Measurements from ENCODE around the gene FRMD7.
"Not testable (repeated sequence)": the region's sequence is repeated elsewhere in the genome, so short reads cannot be mapped to it uniquely, and the experiment has no call there.

Gene FRMD7

DNA sequence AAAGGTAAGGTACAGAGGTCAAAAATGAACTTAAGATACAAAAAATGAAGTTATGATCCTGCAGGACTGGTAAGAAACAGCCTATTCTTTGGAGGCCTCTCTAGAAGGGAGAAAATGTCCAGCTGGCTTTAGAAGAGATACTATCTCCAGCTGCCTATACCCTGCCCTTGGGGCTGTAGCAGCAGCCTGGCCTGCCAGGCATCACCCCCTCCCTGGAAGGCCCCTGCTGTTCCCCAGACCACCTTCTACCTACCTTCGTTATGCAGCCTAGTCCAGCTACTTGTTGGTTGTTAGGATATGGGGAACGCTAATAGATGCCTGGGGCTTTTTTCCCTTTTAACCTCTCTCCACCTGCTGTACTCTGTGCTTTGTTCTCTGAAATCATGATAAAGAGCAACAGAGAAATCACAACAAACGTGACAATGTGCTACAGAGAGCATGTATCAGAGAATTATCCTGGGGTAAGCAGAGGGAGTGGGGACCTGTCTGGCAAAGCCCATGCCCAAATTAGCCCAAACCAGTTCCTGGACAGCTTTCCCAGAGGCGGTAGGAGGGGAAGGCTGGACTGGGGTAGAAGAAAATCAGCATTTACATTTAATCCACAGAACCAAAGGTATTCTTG lies 34.5 kb downstream of the FRMD7 start:
- DNase-seq (ENCODE audit: low read depth in 2 of 2) = no peak

GRCh38 chrX:132092439-132093065 lies 35.3 kb downstream of the FRMD7 start:
- peak; percentile 27 to 36 for DNase-seq (ENCODE audit: low read depth in 2 of 2)

- DNase-seq (ENCODE audit: low read depth in 2 of 2) = no peak
Measured at GRCh38 chrX:132090403-132091159, 37.2 kb downstream of the FRMD7 start.

- DNase-seq (ENCODE audit: low read depth in 2 of 2) = no peak
Measured at GRCh38 chrX:132088864-132089263, 39.0 kb downstream of the FRMD7 start.

GRCh38 chrX:132086672-132087071 lies 41.1 kb downstream of the FRMD7 start:
- peak; percentile 49 for DNase-seq (ENCODE audit: low read depth in 2 of 2)

GRCh38 chrX:132085786-132086185 lies 42.0 kb downstream of the FRMD7 start:
- no peak for DNase-seq (ENCODE audit: low read depth in 2 of 2)

GRCh38 chrX:132077912-132078311 lies 49.9 kb downstream of the FRMD7 start:
- DNase-seq (ENCODE audit: low read depth in 2 of 2) = no peak

- no peak for DNase-seq (ENCODE audit: low read depth in 2 of 2)
Measured at GRCh38 chrX:132077414-132077813, 50.4 kb downstream of the FRMD7 start.

DNA sequence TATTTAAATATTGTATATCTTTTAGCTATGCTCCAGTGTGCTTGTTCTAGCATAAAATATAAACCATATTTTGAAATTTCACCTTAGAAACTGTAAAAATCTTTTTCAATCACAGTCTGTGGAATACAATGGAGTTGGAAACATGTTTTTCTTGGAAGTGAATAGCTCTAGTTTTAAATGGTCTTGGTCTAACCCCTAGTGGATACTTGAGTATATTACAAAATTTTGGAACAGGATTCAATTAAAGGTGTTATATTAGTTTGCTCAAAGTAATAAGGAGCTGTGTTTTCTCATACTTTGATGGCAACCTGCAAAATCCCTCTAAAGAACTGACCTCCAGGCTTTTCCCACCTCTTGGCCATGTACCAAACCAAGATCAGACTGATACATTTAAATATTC lies 56.6 kb downstream of the FRMD7 start:
- DNase-seq (ENCODE audit: low read depth in 2 of 2) = no peak

DNA sequence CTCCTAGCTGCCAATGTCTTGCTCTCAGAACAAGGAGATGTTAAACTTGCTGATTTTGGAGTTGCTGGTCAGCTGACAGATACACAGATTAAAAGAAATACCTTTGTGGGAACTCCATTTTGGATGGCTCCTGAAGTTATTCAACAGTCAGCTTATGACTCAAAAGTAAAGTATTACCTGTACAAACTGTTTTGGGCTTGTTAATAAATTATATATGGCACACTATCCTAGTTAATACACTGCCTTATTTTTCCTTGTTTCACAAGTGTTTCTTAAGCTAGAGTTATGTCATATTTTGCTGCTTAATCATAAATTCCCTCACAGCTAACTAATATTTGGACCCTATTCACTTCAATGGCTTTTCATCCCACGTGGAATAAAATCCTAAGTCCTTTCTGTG lies 59.4 kb downstream of the FRMD7 start:
- DNase-seq (ENCODE audit: low read depth in 2 of 2) = no peak

- DNase-seq (ENCODE audit: low read depth in 2 of 2) = no peak
Measured at GRCh38 chrX:132063862-132064261, 64.0 kb downstream of the FRMD7 start.

DNA sequence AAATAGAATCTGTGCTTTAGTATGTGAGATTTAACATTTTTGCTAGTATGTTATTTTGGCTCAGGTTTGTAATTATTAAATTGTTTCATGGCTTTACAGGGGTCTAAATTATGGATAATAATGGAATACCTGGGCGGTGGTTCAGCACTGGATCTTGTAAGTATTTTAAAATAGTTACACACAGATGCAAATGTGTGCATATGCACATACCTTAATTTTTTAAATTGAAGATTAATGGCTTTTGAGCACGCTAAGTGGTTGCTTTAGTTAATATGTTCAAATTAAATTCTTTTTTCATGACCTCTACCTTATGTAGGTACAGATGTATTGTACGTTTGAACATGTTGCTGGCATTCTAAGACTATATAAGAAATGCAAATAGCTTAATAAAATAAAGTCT lies 64.5 kb downstream of the FRMD7 start:
- DNase-seq (ENCODE audit: low read depth in 2 of 2) = no peak

GRCh38 chrX:132059973-132060540 lies 67.8 kb downstream of the FRMD7 start:
- no peak for DNase-seq (ENCODE audit: low read depth in 2 of 2)

DNA sequence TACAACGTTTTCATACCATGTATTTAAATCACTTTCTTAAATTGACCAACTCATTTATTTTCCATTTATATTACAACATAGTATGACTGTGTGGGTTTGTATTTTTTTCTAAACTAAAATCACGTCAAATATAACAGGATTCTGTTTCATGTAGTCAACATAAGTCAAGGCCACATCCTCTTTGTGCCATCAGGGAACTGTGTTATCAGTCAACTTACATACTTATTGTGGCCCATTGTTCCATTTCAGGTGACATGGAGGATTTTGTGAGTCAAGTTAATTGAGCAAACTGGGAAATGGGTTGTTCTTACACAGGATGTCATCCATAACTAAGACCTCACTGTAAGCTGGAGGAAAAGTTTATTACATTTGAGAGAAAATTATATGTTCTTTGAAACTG lies 68.8 kb downstream of the FRMD7 start:
- DNase-seq (ENCODE audit: low read depth in 2 of 2) = no peak

DNA sequence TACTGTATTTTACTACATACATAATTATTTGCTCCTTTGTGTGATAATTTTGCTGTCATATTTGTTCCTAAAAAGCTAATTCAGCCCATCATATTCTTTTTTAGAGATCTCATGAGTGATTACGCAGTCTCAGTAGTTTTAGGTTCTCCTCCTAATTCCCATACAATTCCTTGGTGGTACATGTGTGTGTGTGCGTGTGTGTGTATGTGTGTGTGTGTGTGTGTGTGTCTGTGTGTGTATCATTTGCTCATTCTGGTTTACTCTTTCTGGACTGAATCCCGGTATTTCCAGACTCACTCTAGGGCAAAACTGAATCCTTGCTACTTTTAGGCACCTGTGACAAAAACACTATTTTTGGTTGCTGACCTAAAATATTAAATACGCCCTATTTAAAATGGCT lies 69.8 kb downstream of the FRMD7 start:
- DNase-seq (ENCODE audit: low read depth in 2 of 2) = no peak

GRCh38 chrX:132051778-132052177 lies 76.0 kb downstream of the FRMD7 start:
- not testable (repeated sequence) for DNase-seq (ENCODE audit: low read depth in 2 of 2)

DNA sequence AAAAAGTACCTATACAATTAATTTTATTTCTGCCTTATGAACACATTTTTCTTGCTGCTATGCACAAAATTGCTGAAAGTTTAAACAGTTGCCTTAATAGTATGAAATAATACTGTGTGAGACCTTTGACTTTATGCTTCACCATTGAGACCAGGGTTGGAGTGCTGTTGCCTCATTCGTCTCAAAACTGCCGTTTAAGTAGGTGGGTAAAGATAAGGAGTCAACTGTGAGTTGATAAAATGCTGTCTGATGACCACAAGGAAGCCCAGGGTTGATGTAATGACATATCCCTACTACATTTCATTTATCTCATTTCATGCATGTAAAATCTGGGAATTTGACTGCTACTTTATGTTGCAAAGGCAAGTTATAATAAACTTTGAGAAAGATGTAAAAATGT lies 81.3 kb downstream of the FRMD7 start:
- DNase-seq (ENCODE audit: low read depth in 2 of 2) = no peak

GRCh38 chrX:132045456-132045855 lies 82.4 kb downstream of the FRMD7 start:
- no peak for DNase-seq (ENCODE audit: low read depth in 2 of 2)

DNA sequence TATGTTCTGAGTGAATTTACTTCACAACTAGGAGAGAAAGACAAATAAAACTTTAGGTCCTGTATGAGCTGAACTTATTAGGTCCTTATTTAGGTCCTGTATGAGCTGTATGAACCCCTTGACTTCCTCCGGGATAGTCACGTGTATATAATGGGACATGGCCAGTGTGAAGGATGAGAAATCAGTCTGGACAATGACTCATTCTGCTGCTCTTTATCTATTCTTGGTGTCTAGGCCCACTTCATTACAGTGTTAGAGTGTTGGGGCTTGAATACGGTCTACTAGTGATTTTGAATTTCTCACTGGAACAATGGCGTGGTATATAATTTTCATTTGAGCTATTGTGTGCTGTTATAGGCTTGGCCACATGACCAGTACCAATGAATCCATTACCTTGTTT lies 82.9 kb downstream of the FRMD7 start:
- DNase-seq (ENCODE audit: low read depth in 2 of 2) = no peak

- no peak for DNase-seq (ENCODE audit: low read depth in 2 of 2)
Measured at GRCh38 chrX:132043977-132044376, 83.8 kb downstream of the FRMD7 start.

- DNase-seq (ENCODE audit: low read depth in 2 of 2) = peak in 1 of 2 experiments; percentile 22
Measured at GRCh38 chrX:132041015-132041414, 86.8 kb downstream of the FRMD7 start.

- no peak for DNase-seq (ENCODE audit: low read depth in 2 of 2)
Measured at GRCh38 chrX:132040066-132040465, 87.8 kb downstream of the FRMD7 start.

DNA sequence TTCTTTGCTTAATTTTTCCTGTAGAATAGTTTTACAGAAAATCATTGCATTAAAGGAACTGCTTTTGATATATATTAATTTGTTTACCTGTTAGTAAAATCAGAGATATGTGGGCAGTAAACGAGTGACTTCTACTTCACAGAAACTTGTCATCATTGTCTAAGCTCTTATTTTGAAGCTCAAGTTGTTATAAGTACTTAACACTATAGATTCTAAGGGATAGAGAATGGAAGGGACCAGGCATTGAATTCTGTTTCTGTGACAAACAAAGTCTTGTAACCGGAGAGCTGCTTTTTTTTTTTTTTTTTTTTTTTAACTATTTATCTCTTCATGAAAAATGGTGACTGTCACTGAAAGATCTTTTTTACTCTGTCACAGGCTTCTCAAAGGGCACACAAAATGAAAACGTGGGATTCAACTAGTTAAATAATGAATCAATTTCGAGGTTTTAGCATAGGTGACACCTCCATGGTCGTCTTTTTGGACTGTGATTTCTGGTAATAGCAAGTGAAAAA lies 90.3 kb downstream of the FRMD7 start:
- DNase-seq (ENCODE audit: low read depth in 2 of 2) = no peak

Data from fibroblast of skin of left quadriceps (primary cell).